ENCODE data around the gene CDH5.

Gene CDH5

GRCh38 chr16:66358231-66358630 lies 8.3 kb upstream of the CDH5 start:
- TF ChIP-seq FOXM1 (IDR thresholded peaks at IDR 0.05; ENCODE audit: borderline replicate concordance, low read depth) (no peak), NFIC (IDR thresholded peaks at IDR 0.05) (no peak), RAD21 (IDR thresholded peaks at IDR 0.05; ENCODE audit: low read depth) (no peak), TAF1 (IDR thresholded peaks at IDR 0.05; ENCODE audit: low read depth) (no peak), EP300 (IDR thresholded peaks at IDR 0.05; ENCODE audit: borderline replicate concordance) (no peak), TCF12 (IDR thresholded peaks at IDR 0.05; ENCODE audit: low read depth) (no peak), ZBTB7A (IDR thresholded peaks at IDR 0.05; ENCODE audit: low read depth) (no peak), TEAD4 (IDR thresholded peaks at IDR 0.05) (no peak), EGR1 (IDR thresholded peaks at IDR 0.05) (no peak), REST (IDR thresholded peaks at IDR 0.05; ENCODE audit: low read depth) (no peak), CEBPB (IDR thresholded peaks at IDR 0.05) (no peak), YY1 (IDR thresholded peaks at IDR 0.05; ENCODE audit: low read depth) (no peak), CREB1 (IDR thresholded peaks at IDR 0.05; ENCODE audit: low read depth) (no peak), MAX (IDR thresholded peaks at IDR 0.05) (no peak)
- TF ChIP-seq, protein P1, sequence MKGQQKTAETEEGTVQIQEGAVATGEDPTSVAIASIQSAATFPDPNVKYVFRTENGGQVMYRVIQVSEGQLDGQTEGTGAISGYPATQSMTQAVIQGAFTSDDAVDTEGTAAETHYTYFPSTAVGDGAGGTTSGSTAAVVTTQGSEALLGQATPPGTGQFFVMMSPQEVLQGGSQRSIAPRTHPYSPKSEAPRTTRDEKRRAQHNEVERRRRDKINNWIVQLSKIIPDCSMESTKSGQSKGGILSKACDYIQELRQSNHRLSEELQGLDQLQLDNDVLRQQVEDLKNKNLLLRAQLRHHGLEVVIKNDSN (IDR thresholded peaks at IDR 0.05) = no peak

GRCh38 chr16:66359012-66359411 lies 7.5 kb upstream of the CDH5 start:
- TF ChIP-seq RAD21 (IDR thresholded peaks at IDR 0.05; ENCODE audit: low read depth) = no peak
- no peak for TF ChIP-seq REST (IDR thresholded peaks at IDR 0.05; ENCODE audit: low read depth)
- TF ChIP-seq NFIC (IDR thresholded peaks at IDR 0.05) = no peak
- TF ChIP-seq CEBPB (IDR thresholded peaks at IDR 0.05) = no peak
- no peak for TF ChIP-seq TEAD4 (IDR thresholded peaks at IDR 0.05)
- TF ChIP-seq, protein P1 (IDR thresholded peaks at IDR 0.05) = no peak
- TF ChIP-seq TCF12 (IDR thresholded peaks at IDR 0.05; ENCODE audit: low read depth) = no peak

DNA sequence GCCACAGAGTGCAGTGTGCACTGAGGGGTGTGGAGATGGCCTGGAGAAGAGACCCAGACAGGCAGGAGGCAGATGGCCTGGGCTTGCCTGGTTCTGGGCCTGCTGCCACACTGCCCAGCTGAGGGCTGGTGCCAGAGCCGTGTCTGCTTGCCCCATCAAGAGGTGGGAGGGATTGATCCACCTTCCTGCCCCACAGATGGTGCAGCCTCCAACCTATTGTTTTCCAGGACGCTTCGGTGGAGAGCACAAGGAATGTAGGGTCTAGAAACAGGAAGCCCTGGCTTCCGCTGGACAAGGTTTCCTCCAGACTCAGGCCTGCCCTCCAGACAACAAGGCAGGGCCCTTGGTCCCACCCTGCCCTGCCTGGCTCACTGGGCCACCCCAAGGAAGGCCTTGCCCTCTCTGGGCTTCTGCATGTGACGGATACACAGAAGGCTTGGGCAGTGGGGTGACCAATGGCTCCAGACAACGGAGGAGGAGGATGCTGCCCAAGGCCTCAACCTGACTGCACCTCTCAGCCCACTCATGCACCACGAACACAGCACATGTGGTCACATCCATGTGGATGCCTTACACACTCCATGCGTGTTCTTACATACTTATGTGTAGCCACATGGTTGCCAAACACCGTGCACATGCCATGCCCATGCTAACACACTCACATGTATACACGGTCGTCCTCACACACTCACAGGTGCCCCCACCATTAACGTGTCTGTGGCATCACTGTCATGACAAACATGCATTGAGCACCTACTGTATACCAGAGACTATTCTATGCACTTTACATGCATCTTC lies 6.5 kb upstream of the CDH5 start:
- TF ChIP-seq REST (IDR thresholded peaks at IDR 0.05; ENCODE audit: low read depth) (no peak), EGR1 (IDR thresholded peaks at IDR 0.05) (no peak), CEBPB (IDR thresholded peaks at IDR 0.05) (no peak), CREB1 (IDR thresholded peaks at IDR 0.05; ENCODE audit: low read depth) (no peak), EP300 (IDR thresholded peaks at IDR 0.05; ENCODE audit: borderline replicate concordance) (no peak), NFIC (IDR thresholded peaks at IDR 0.05) (no peak)
- TF ChIP-seq, protein P1 (IDR thresholded peaks at IDR 0.05) = no peak

DNA sequence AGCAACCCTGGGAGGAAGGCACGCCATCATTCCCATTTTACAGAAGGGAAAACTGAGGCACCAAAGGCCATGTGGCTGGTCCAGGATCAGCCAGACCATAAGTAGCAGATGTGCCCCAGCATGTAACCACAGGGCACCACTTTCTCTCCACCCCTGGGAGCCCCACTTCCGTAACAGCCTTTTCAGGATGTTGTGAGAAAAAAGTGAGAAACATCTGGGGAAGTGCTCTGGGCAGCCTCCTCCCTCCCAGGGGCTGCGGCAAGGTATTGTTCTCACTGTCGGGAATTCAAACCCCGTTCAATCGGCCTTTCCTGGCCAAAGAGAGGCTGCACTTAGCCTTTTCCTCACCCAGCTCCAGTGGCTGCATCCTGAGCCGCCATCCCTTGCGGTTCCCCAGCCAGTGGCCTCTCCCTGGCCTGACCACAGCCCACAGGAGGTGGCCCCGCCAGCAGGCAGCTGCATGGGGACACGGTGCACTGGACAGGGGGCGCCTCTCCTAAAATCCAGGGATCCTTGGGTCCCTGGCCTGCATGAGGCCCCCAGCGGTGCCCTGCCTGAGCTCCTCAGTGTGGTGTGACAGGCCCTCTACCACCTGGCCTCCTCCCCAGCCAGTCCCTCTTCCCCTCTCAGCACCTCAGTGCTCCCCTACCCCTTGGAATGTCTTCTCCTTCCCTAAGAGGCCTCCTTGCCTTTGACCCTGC lies 5.7 kb upstream of the CDH5 start:
- TF ChIP-seq EGR1 (IDR thresholded peaks at IDR 0.05) = no peak
- no peak for TF ChIP-seq CREB1 (IDR thresholded peaks at IDR 0.05; ENCODE audit: low read depth)
- TF ChIP-seq MAX (IDR thresholded peaks at IDR 0.05) = no peak
- TF ChIP-seq EP300 (IDR thresholded peaks at IDR 0.05; ENCODE audit: borderline replicate concordance) = no peak
